ENCODE data around the gene FBXO45. TPM values are rescaled to one million over a fixed set of nuclear protein-coding genes. Genes with fewer than 3 reads are reported as not detected.
"Not testable (repeated sequence)": the region's sequence is repeated elsewhere in the genome, so short reads cannot be mapped to it uniquely, and the experiment has no call there.

The FBXO45 gene
- total RNA-seq, 1 donor from 2014 or later, result 17.0 TPM

- H3K27ac Mint-ChIP-seq (ENCODE audit: unreplicated experiment), result no peak overlapping the region
- no peaks in the 10 kb centered on the region for H3K9me3 Mint-ChIP-seq (ENCODE audit: unreplicated experiment)
- no peak overlapping the region for H3K4me3 Mint-ChIP-seq (ENCODE audit: unreplicated experiment)
- TF ChIP-seq, protein P1, sequence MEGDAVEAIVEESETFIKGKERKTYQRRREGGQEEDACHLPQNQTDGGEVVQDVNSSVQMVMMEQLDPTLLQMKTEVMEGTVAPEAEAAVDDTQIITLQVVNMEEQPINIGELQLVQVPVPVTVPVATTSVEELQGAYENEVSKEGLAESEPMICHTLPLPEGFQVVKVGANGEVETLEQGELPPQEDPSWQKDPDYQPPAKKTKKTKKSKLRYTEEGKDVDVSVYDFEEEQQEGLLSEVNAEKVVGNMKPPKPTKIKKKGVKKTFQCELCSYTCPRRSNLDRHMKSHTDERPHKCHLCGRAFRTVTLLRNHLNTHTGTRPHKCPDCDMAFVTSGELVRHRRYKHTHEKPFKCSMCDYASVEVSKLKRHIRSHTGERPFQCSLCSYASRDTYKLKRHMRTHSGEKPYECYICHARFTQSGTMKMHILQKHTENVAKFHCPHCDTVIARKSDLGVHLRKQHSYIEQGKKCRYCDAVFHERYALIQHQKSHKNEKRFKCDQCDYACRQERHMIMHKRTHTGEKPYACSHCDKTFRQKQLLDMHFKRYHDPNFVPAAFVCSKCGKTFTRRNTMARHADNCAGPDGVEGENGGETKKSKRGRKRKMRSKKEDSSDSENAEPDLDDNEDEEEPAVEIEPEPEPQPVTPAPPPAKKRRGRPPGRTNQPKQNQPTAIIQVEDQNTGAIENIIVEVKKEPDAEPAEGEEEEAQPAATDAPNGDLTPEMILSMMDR (IDR thresholded peaks at IDR 0.05; ENCODE audit: unreplicated experiment), result no peak
- peaks cover 13% of the 10 kb centered on the region for H3K36me3 Mint-ChIP-seq (ENCODE audit: low read depth, unreplicated experiment)
- no peak for DNase-seq (ENCODE audit: low spot score)
- H3K4me1 Mint-ChIP-seq (ENCODE audit: unreplicated experiment), result peaks cover 31% of the 10 kb centered on the region
- peaks cover 7% of the 10 kb centered on the region for H3K27me3 Mint-ChIP-seq (ENCODE audit: unreplicated experiment)
Measured at GRCh38 chr3:196572389-196572788, 3.9 kb downstream of the FBXO45 start.

DNA sequence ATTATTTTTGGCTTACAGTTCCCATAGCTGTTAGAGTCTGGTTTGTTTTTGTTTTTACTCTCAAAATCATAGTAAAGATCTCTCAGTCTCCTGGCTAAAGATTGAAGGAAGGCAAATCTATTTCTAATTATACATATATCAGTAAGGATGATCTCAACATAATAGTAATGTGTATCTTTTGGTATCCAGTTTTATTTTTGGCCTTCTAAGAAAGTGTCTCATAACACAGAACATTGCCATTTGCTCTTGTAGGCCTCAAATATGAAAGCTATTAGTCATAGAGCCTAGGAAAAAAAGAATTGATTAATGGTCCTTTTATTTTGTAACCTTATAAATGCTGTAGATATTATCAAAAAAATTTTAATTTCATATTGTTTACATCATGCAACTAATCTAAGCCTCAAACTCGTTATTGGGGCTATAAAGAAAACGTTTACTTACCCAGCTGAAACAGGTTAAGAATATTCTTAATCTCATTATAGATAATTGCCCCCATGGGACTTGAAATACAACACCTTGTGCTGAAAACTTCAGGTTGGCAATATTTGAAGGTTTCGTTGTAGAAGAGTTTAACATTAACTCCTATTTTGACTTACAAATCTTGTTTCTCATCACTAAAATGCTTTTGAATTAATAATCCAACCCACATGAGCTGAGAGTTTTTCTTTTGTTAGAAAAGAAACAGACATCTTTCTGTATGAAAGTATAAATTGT lies 16.7 kb downstream of the FBXO45 start:
- H3K4me1 Mint-ChIP-seq (ENCODE audit: unreplicated experiment), result peaks cover 4% of the 10 kb centered on the region
- DNase-seq (ENCODE audit: low spot score), result no peak
- H3K27ac Mint-ChIP-seq (ENCODE audit: unreplicated experiment), result no peak overlapping the region
- H3K4me3 Mint-ChIP-seq (ENCODE audit: unreplicated experiment), result no peak overlapping the region
- peaks cover 13% of the 10 kb centered on the region for H3K36me3 Mint-ChIP-seq (ENCODE audit: low read depth, unreplicated experiment)
- H3K27me3 Mint-ChIP-seq (ENCODE audit: unreplicated experiment), result no peaks in the 10 kb centered on the region
- no peaks in the 10 kb centered on the region for H3K9me3 Mint-ChIP-seq (ENCODE audit: unreplicated experiment)
- TF ChIP-seq, protein P1 (IDR thresholded peaks at IDR 0.05; ENCODE audit: unreplicated experiment), result no peak

DNA sequence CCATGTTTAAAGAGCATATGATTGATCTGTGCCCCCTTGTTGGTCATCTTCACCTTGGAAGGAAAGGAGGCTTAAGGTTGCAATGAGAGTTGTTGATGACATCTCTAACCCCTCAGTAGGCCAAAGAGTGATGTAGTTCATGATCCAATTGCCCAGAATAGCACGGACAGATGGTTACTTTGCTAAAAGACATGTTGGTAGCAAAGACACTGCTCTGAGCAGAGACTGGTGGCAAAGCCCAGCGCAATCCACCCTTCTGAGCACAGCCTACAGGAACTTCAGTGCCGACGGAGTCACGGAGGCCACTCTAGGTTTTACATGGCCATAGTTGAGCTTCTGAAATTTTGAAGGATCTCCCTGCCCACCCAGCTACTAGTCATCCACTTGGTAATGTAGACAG lies 21.8 kb downstream of the FBXO45 start:
- TF ChIP-seq, protein P1 (IDR thresholded peaks at IDR 0.05; ENCODE audit: unreplicated experiment), result no peak

GRCh38 chr3:196596355-196596754 lies 27.9 kb downstream of the FBXO45 start:
- peak overlapping the region; percentile 65 for H3K27ac Mint-ChIP-seq (ENCODE audit: unreplicated experiment)

More for the DNA sequence above, 21.8 kb downstream of the FBXO45 start:
- Mint-ChIP-seq H3K9me3 (ENCODE audit: unreplicated experiment) (no peaks in the 10 kb centered on the region), H3K4me3 (ENCODE audit: unreplicated experiment) (no peak overlapping the region), H3K27me3 (ENCODE audit: unreplicated experiment) (no peaks in the 10 kb centered on the region), H3K27ac (ENCODE audit: unreplicated experiment) (no peak overlapping the region), H3K36me3 (ENCODE audit: low read depth, unreplicated experiment) (peaks cover 3% of the 10 kb centered on the region), H3K4me1 (ENCODE audit: unreplicated experiment) (no peaks in the 10 kb centered on the region)
- no peak for DNase-seq (ENCODE audit: low spot score)

GRCh38 chr3:196597971-196598733 lies 29.7 kb downstream of the FBXO45 start:
- H3K4me1 Mint-ChIP-seq (ENCODE audit: unreplicated experiment), result peaks cover 21% of the 10 kb centered on the region
- not testable (repeated sequence) for H3K27me3 Mint-ChIP-seq (ENCODE audit: unreplicated experiment); H3K9me3 Mint-ChIP-seq (ENCODE audit: unreplicated experiment); H3K27ac Mint-ChIP-seq (ENCODE audit: unreplicated experiment); H3K36me3 Mint-ChIP-seq (ENCODE audit: low read depth, unreplicated experiment); DNase-seq (ENCODE audit: low spot score); H3K4me3 Mint-ChIP-seq (ENCODE audit: unreplicated experiment)

More at GRCh38 chr3:196596355-196596754, 27.9 kb downstream of the FBXO45 start:
- Mint-ChIP-seq H3K36me3 (ENCODE audit: low read depth, unreplicated experiment) (no peaks in the 10 kb centered on the region), H3K4me1 (ENCODE audit: unreplicated experiment) (peaks cover 21% of the 10 kb centered on the region), H3K27me3 (ENCODE audit: unreplicated experiment) (no peaks in the 10 kb centered on the region), H3K9me3 (ENCODE audit: unreplicated experiment) (no peaks in the 10 kb centered on the region), H3K4me3 (ENCODE audit: unreplicated experiment) (no peak overlapping the region)
- DNase-seq (ENCODE audit: low spot score), result no peak
- TF ChIP-seq, protein P1 (IDR thresholded peaks at IDR 0.05; ENCODE audit: unreplicated experiment), result no peak

Data from endothelial cell (in vitro differentiated cells).